Measurements from ENCODE around the gene SNAPC3. TPM values are rescaled to one million over a fixed set of nuclear protein-coding genes. Genes with fewer than 3 reads are reported as not detected.
A peak's percentile ranks its signal among the peaks of the same experiment; 100 is the strongest.

Gene SNAPC3
- total and polyA plus RNA-seq, 2 donors from 2014 or later = 16.3 to 27.2 TPM

DNA sequence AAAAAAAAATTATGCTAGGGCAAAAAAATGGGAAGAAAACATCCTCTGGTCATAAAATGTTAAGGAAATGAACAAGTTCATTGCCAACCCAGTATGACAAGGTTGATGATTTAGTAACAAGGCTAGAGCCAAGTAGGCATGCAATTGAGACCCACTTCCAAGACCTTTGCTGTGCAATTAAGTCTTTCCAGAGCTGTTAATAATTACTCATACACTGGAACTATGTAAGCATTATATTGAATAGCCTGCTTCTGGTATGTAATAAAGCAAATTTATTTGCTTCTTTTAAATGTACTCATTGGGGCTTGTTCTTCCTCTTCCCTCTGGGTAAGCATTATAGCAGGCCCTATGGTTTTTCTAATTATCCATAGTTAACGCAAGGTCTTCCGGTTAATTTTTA, 32.5 kb upstream of the SNAPC3 start:
- Histone ChIP-seq H3K4me1 (ENCODE audit: control insufficient read depth in 2 of 3, insufficient read depth in 2 of 3, low read depth in 1 of 3, low read length in 3 of 3) (peaks cover 0 to 15% (median 7%) of the 10 kb centered on the region in 3 donors), H3K9ac (ENCODE audit: low read length in 3 of 3) (no peak overlapping the region), H3K36me3 (ENCODE audit: control insufficient read depth in 2 of 3, insufficient read depth in 3 of 3, low read length in 3 of 3) (no peaks in the 10 kb centered on the region), H3K4me3 (ENCODE audit: low read length in 3 of 3) (no peak overlapping the region), H3K9me3 (ENCODE audit: control insufficient read depth in 2 of 3, insufficient read depth in 1 of 3, low read length in 3 of 3) (no peaks in the 10 kb centered on the region), H3K27me3 (ENCODE audit: control insufficient read depth, insufficient read depth, low read length) (no peaks in the 10 kb centered on the region), H3K27ac (ENCODE audit: low read depth in 2 of 2, low read length in 2 of 2) (no peak overlapping the region)
- FAIRE-seq (no peak), DNase-seq (peak in 2 of 5 donors; percentile 13 to 21)
- TF ChIP-seq, protein P1, sequence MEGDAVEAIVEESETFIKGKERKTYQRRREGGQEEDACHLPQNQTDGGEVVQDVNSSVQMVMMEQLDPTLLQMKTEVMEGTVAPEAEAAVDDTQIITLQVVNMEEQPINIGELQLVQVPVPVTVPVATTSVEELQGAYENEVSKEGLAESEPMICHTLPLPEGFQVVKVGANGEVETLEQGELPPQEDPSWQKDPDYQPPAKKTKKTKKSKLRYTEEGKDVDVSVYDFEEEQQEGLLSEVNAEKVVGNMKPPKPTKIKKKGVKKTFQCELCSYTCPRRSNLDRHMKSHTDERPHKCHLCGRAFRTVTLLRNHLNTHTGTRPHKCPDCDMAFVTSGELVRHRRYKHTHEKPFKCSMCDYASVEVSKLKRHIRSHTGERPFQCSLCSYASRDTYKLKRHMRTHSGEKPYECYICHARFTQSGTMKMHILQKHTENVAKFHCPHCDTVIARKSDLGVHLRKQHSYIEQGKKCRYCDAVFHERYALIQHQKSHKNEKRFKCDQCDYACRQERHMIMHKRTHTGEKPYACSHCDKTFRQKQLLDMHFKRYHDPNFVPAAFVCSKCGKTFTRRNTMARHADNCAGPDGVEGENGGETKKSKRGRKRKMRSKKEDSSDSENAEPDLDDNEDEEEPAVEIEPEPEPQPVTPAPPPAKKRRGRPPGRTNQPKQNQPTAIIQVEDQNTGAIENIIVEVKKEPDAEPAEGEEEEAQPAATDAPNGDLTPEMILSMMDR (IDR thresholded peaks at IDR 0.05; ENCODE audit: borderline replicate concordance, extremely low read depth, insufficient read depth) = no peak
- intact Hi-C loops (cut with DNase I) = no loop called here

DNA sequence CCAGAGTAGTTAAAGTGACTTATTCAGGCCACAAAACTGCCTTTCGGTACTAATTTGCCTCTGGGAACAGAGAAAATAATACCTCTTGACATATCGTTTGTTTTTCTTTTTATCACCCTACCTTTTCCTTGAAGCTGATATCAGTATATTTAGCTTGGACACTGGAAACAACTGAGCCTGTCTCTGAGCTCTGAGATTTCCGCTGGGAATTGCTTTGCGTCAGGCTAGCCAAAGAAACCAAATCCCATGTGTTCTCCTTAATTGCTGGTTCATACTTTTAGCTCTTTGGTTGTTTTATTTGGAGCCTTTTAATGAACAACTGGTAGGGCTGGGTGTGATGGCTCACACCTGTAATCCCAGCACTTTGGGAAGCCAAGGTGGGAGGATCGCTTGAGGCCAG, 30.3 kb upstream of the SNAPC3 start:
- H3K9me3 ChIP-seq (ENCODE audit: control insufficient read depth in 2 of 3, insufficient read depth in 1 of 3, low read length in 3 of 3) = no peaks in the 10 kb centered on the region
- TF ChIP-seq, protein P1 (IDR thresholded peaks at IDR 0.05; ENCODE audit: borderline replicate concordance, extremely low read depth, insufficient read depth) = no peak
- intact Hi-C loops (cut with DNase I) = no loop called here
- H3K27ac ChIP-seq (ENCODE audit: low read depth in 2 of 2, low read length in 2 of 2) = no peak overlapping the region
- DNase-seq = peak in 1 of 5 donors; percentile 62
- no peak for FAIRE-seq
- peaks cover 0 to 15% (median 7%) of the 10 kb centered on the region in 3 donors for H3K4me1 ChIP-seq (ENCODE audit: control insufficient read depth in 2 of 3, insufficient read depth in 2 of 3, low read depth in 1 of 3, low read length in 3 of 3)
- H3K4me3 ChIP-seq (ENCODE audit: low read length in 3 of 3) = no peak overlapping the region
- H3K27me3 ChIP-seq (ENCODE audit: control insufficient read depth, insufficient read depth, low read length) = no peaks in the 10 kb centered on the region
- H3K36me3 ChIP-seq (ENCODE audit: control insufficient read depth in 2 of 3, insufficient read depth in 3 of 3, low read length in 3 of 3) = no peaks in the 10 kb centered on the region
- H3K9ac ChIP-seq (ENCODE audit: low read length in 3 of 3) = no peak overlapping the region

DNA sequence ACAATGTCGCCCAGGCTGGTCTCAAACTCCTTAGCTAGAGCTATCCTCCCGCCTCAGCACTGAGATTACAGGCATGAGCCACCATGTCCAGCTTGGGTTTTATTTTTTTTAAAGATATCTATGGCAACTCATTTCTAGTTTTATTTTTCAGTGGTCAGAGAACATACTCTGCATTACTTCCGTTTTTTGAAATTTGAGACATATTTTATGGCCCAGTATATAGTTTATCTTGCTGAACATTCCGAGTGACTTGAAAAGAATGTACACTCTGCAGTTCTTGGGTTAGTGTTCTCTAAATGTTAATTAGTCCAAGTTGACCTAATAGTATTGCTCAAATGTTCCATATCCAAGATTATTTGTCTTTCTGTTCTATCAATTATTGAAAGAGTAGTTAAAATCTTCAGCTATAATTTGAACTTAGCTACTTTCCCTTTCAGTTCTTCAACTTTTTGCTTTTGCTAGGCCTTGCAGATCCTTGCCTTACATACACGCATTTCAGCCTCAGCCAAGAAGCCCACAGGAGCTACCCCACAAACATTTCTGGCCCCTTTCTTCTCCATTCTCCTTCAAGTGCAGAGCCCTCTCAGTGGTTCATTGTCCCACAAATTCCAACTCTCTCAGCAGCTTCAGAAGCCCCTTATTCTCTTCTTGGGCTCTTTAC, 22.3 kb upstream of the SNAPC3 start:
- H3K9me3 ChIP-seq (ENCODE audit: control insufficient read depth in 2 of 3, insufficient read depth in 1 of 3, low read length in 3 of 3) = no peaks in the 10 kb centered on the region
- H3K27ac ChIP-seq (ENCODE audit: low read depth in 2 of 2, low read length in 2 of 2) = no peak overlapping the region
- intact Hi-C loops (cut with DNase I) = no loop called here
- peaks cover 3 to 7% (median 4%) of the 10 kb centered on the region in 3 donors for H3K4me1 ChIP-seq (ENCODE audit: control insufficient read depth in 2 of 3, insufficient read depth in 2 of 3, low read depth in 1 of 3, low read length in 3 of 3)
- no peaks in the 10 kb centered on the region for H3K27me3 ChIP-seq (ENCODE audit: control insufficient read depth, insufficient read depth, low read length)
- no peaks in the 10 kb centered on the region for H3K36me3 ChIP-seq (ENCODE audit: control insufficient read depth in 2 of 3, insufficient read depth in 3 of 3, low read length in 3 of 3)
- no peak overlapping the region for H3K9ac ChIP-seq (ENCODE audit: low read length in 3 of 3)
- DNase-seq (peak in 2 of 5 donors; percentile 26 to 42), FAIRE-seq (no peak)
- no peak overlapping the region for H3K4me3 ChIP-seq (ENCODE audit: low read length in 3 of 3)
- TF ChIP-seq, protein P1 (IDR thresholded peaks at IDR 0.05; ENCODE audit: borderline replicate concordance, extremely low read depth, insufficient read depth) = no peak

Measured in kidney (tissue), 14 donors.